Skeletal muscle cell (primary cell): ENCODE results near the gene SIPA1L3.

ENCODE experiments used
- DNase-seq: peaks from one replicate; pipeline ENCODE4 v3.0.0-alpha.2; 2010; ENCODE audit warnings: low read depth
- H3K4me3 ChIP-seq: 2 replicates; pipeline ENCODE4 v1.5.1; 2011; ENCODE audit warnings: low read depth, mild to moderate bottlenecking, control low read depth, low read length, moderate library complexity

SIPA1L3 gene

DNA sequence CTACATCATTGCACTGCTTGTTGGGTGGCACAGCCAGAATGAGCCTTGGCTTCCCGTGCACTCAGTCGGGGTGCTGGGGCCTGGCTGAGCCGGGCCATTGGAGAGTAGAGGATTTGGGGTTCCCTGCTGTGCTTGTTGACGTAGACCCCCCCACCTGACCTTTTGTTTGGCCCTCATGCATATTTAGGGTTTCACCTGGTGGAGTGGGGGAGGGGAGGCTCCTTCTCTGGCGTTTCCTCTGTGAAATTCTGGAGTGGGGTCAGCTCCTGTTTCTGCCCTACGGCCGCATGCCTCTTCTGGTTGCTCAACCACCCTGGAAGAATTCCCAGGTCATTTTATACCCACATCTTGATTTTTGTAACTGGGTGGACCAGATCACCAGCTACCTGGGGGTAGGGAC lies 82.8 kb downstream of the SIPA1L3 start:
- no peak for DNase-seq
- H3K4me3 ChIP-seq = no peak overlapping the region

DNA sequence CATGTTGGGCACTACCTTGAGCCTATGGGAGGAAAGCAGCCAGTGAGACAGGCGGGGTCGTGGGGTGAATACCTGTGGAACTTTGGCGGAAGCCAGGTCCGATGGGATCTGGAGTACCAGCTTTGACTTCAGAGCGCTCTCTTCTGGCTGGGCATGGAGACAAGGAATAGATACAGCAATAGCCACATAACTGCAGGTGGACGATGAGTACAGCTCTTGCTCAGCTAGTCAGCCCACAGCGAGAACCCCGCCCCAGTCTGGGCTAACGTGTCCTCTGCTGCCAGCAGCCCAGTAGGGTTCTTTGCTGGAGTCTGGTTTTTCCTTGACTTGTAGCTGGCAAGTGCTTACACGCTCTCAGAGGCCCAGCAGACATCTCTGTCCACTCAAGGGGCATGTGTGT lies 83.4 kb downstream of the SIPA1L3 start:
- no peak overlapping the region for H3K4me3 ChIP-seq
- no peak for DNase-seq

DNA sequence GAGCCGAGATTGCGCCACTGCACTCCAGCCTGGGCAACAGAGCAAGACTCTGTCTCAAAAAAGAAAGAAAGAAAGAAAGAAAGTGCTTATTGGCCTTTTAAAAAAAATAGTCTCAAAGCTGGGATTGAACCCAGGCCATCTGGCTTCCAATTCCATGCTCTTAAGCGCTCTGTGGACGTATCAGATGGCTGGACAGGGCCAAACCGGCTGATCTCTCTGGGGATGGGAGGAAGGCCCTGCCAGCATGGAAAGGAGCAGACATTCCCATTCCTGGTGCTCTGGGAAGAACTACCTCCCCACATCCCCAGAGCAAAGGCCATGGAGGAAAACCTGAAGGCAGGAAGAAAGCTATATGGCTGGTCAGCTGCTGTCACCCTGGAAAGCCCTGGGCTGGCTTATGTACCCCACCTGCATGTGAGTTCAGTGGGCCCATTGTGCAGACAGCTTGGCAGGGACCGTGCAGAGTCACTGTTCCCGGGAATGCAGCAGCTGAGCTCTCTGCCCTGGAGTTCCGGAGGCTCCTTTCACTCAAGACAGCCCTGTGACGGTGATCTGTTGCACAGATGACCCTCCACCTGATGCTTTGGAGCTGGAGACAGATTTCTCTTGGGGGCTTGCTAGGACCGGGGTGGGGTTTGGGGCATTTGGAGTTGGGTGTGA lies 84.3 kb downstream of the SIPA1L3 start:
- H3K4me3 ChIP-seq = no peak overlapping the region
- DNase-seq = no peak

GRCh38 chr19:37991841-37992248 lies 84.8 kb downstream of the SIPA1L3 start:
- H3K4me3 ChIP-seq = no peak overlapping the region
- DNase-seq = no peak

- no peak for DNase-seq
- H3K4me3 ChIP-seq = no peak overlapping the region
Measured at GRCh38 chr19:37992761-37993160, 85.8 kb downstream of the SIPA1L3 start.

- no peak for DNase-seq
- H3K4me3 ChIP-seq = no peak overlapping the region
Measured at GRCh38 chr19:37994823-37995130, 87.8 kb downstream of the SIPA1L3 start.

DNA sequence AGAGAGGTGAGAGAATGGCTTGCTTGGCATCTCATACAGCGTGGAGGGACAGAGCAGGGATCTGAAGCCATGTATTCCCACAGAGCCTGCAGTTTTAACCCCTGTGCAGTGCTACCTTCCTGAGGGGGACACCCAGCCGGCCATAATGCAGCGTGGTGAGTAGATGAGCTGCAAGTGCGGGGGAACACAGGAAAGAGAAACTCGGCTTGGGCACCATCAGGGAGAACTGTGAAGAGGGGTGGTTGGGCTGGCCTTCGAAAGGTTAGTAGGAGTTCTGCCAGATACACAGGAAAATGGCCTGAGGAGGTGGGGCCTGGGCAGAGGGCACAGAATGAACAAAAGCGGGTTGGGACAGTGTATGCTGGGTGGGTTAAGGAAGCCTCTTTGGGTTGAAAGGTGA lies 88.3 kb downstream of the SIPA1L3 start:
- DNase-seq = no peak
- H3K4me3 ChIP-seq = no peak overlapping the region

DNA sequence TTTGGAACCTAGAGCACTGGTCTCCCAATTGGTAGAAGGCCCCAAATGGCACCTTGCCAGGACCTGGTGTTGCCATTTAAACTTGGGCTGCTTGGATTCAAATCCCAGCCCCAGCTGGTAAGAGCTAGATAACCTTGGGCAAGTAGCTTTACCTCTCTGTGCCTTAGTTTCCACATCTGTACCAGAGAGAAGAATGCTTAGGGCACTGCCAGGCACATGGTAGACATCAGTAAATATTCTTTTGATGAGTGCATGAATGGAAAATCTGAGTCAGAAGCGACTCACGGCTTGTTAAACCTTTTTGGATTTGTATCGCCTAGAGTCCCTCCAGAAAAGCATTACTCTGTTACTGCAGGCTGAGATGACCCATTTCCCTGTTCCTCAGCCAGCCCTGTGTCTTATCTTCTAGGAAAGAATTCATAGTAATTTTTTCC lies 90.9 kb downstream of the SIPA1L3 start:
- no peak overlapping the region for H3K4me3 ChIP-seq
- peak; percentile 65 for DNase-seq

- no peak overlapping the region for H3K4me3 ChIP-seq
- no peak for DNase-seq
Measured at GRCh38 chr19:37998801-37999308, 91.8 kb downstream of the SIPA1L3 start.

DNA sequence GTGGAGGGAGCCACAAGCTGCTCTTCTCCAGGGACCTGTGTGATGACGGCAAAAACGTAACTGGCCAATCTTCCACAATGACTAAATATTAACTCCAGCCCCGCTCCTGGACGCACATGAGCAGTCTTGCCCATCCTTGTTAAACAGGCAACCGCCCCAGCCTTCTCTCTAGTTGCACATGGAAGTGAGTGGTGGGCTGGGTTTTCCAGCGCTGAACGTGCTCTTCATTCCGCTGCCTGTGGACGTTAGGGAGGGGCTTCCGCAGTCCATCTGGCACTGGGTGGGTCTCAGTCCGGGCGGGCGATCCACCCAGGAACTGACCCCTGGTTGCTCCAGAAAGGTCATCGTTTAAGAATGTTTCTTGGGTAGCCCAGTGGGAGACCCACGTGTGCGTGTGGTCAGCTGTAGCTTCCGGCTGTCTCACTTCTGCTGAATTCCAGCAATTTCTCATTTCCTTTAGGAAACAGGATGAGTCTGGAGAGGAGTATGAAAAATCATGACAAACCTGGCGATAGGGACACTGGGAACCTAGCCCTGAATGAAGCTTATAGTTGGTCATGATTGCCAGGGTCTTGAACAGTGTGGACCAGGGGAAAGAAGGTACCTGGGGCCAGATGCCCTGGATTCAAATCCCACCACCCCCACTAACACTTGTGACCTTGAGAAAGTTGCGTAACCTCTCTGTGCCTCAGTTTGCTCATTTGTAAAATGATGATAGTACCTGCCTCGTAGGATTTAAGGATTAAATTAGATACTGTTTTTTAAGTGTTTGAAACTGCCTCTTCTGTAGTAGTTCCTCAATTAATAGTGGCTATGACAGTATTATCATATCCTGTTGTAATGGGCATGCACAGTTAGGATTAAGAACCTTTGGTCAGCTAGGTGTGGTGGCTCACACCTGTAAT lies 92.6 kb downstream of the SIPA1L3 start:
- no peak overlapping the region for H3K4me3 ChIP-seq
- peak; percentile 91 for DNase-seq

DNA sequence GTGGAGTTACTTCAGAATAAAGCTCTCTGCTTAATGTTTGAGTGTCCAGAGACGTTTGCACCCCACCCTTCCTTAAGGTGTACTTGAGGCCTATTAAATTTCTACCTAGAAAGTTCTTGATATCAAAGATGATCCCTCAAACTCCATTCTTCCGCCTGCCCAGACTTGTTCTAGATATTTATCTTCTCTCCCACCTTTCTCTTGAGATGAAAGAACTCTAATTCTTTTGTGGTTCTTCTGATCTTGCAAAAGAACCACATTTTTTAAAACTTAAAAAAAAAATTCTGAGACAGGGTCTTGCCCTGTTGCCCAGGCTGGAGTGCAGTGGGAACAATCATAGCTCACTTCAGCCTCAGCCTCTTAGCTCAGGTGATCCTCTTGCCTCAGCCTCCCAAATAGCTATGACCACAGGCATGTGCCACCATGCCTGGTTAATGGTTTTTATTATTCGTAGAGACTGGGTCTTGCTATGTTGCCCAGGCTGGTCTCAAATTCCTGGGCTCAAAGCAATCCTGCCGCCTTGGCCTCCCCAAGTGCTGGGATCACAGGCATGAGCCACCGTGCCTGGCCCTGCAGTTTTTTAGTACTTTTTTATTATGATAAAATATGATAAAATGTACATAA lies 94.3 kb downstream of the SIPA1L3 start:
- DNase-seq = no peak

DNA sequence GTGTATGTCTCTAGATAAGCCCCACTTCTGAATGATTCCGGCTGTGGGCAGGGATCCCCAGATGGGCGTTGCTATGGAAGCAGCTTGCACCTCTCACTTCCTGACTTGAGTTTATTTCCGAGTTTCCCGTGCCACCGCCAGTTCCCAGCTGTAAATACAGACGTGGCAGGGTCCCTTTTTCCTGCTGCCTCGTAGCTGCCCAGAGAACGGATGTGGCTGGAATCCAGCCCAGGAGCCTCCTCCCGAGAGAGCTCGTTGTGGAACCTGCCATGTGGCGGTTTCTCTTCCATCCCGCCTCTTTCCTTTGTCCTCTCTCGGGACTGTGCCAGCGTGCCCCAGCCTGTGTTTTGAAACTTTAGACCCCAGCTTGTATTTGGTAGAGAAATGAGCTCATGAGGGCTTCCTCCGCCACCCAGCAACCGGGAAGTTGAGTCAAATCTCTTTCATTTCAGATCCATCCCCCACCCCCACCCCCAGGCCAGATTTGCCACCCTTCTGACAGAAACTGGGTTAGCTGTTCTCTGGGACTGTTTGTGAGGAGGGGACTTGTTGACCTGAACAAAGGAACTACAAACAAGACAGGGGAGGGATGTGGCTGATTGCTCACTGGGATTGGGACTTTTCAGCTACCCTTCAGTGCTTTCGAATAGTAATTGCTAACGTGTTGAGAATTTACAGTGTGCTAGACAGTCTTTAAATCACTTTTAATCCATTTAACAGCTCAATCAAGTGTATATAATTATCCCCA lies 96.6 kb downstream of the SIPA1L3 start:
- DNase-seq = peak; percentile 54
- peak overlapping the region; percentile 40 for H3K4me3 ChIP-seq

More for the DNA sequence above, 94.3 kb downstream of the SIPA1L3 start:
- no peak overlapping the region for H3K4me3 ChIP-seq

DNA sequence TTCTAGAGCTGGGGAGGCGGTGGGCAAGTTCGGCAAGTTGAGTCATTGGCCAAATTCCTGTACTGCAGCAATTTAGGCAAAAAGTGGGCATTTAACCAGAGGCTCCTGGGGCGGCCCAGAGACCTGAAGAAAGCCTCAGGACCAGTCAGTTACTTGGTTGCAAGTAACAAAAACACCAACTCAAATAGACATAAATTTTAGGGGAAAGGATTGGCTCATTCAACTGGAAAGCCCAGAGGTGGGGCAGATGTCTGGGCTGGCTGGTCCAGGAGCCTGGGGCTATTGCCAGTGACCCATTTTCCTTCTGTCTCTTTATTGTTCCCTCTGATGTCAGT lies 97.1 kb downstream of the SIPA1L3 start:
- H3K4me3 ChIP-seq = peak overlapping the region; percentile 40
- DNase-seq = no peak

DNA sequence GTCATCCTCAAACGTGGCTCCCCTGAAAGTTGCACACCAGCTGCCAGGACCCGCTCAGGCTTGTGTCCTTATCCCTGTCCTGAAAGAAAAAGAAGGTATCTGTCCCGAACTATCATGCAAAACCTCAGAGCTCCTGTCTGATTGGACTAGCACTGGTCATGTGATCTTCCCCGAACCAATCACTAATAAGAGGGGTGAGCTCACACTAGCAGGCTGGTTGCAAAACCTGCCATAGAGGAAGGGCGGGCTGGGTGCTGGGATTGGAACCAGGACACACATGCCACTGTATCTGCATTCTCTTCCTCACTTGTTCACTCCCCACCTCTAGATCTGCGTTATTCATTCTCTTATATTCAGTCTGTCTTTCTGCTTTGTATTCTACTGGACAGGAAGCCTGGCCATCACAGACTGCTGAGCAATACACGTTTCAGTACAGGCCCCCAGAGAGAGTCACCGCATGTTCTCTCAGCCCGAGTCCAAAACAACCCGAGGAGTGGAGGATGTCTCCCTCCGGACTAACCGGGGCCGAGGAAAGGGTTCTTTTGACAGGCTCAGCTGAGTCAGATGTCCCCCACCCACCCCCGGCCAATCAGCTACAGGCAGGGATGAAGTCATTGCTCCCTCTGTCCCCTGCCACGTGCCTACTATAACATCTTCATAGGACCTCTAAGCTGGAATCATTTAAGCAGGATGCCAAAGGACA lies 97.7 kb downstream of the SIPA1L3 start:
- H3K4me3 ChIP-seq = peak overlapping the region; percentile 40
- peak; percentile 93 for DNase-seq

GRCh38 chr19:38005224-38005614 lies 98.2 kb downstream of the SIPA1L3 start:
- DNase-seq = no peak
- peak overlapping the region; percentile 28 for H3K4me3 ChIP-seq

GRCh38 chr19:38006361-38007045 lies 99.5 kb downstream of the SIPA1L3 start:
- DNase-seq = no peak
- H3K4me3 ChIP-seq = no peak overlapping the region

- no peak overlapping the region for H3K4me3 ChIP-seq
- no peak for DNase-seq
Measured at GRCh38 chr19:38009650-38010242, 102.7 kb downstream of the SIPA1L3 start.

- no peak for DNase-seq
- no peak overlapping the region for H3K4me3 ChIP-seq
Measured at GRCh38 chr19:38011426-38011825, 104.4 kb downstream of the SIPA1L3 start.
